Transverse colon (tissue), 4 donors: ENCODE data around the gene ZFYVE27.

Experiments
- EP300 ChIP-seq: sonication (generic); formaldehyde crosslinking; IDR thresholded peaks from one replicate; pipeline ENCODE4 v1.6.1; 2017; ENCODE audit warnings: antibody characterized with exemption, low read depth
- POLR2AphosphoS5 ChIP-seq, 3 donors: sonication (generic); formaldehyde crosslinking; IDR thresholded peaks; one replicate each; pipeline ENCODE4 v1.6.1; 2016; ENCODE audit warnings: antibody characterized with exemption in 3 of 3
- TF ChIP-seq, protein P1 (sequence below), 5 experiments: fragments of 200-600 bp in 3 of 5; fragments of 450-650 bp in 2 of 5; sonication (generic) in 3 of 5; IDR thresholded peaks; 1 replicate in 2 of 5; 2 replicates in 3 of 5; pipeline ENCODE4 v1.5.1; 2016 to 2017; ENCODE audit warnings: antibody characterized with exemption in 5 of 5, inconsistent platforms in 3 of 5, mild to moderate bottlenecking in 2 of 5, moderate library complexity in 1 of 5

DNA sequence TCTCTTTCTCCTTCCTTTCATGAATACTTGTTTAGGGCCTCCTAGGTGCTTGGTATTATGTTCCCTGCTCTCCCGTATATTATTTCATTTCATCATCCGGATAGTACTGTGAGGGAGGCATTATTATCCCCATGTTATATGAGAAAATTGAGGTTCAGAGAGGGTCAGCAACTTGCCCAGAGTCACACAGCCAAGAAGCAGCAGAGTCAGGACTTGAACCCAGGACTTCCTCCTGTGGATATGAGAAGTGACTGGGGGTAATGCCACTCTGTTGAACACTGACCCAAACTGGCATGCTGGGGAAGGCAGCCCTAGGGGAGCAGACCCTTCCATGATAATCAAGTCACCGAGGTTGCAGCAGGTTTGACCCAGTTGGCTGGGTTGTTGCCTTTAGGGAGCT is 43.0 kb downstream of the ZFYVE27 start:
- TF ChIP-seq, protein P1, sequence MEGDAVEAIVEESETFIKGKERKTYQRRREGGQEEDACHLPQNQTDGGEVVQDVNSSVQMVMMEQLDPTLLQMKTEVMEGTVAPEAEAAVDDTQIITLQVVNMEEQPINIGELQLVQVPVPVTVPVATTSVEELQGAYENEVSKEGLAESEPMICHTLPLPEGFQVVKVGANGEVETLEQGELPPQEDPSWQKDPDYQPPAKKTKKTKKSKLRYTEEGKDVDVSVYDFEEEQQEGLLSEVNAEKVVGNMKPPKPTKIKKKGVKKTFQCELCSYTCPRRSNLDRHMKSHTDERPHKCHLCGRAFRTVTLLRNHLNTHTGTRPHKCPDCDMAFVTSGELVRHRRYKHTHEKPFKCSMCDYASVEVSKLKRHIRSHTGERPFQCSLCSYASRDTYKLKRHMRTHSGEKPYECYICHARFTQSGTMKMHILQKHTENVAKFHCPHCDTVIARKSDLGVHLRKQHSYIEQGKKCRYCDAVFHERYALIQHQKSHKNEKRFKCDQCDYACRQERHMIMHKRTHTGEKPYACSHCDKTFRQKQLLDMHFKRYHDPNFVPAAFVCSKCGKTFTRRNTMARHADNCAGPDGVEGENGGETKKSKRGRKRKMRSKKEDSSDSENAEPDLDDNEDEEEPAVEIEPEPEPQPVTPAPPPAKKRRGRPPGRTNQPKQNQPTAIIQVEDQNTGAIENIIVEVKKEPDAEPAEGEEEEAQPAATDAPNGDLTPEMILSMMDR (IDR thresholded peaks at IDR 0.05) = no peak
- no peak for TF ChIP-seq POLR2AphosphoS5 (IDR thresholded peaks at IDR 0.05)
- no peak for TF ChIP-seq EP300
